ENCODE measurements around the gene HOXA9.

Gene HOXA9

DNA sequence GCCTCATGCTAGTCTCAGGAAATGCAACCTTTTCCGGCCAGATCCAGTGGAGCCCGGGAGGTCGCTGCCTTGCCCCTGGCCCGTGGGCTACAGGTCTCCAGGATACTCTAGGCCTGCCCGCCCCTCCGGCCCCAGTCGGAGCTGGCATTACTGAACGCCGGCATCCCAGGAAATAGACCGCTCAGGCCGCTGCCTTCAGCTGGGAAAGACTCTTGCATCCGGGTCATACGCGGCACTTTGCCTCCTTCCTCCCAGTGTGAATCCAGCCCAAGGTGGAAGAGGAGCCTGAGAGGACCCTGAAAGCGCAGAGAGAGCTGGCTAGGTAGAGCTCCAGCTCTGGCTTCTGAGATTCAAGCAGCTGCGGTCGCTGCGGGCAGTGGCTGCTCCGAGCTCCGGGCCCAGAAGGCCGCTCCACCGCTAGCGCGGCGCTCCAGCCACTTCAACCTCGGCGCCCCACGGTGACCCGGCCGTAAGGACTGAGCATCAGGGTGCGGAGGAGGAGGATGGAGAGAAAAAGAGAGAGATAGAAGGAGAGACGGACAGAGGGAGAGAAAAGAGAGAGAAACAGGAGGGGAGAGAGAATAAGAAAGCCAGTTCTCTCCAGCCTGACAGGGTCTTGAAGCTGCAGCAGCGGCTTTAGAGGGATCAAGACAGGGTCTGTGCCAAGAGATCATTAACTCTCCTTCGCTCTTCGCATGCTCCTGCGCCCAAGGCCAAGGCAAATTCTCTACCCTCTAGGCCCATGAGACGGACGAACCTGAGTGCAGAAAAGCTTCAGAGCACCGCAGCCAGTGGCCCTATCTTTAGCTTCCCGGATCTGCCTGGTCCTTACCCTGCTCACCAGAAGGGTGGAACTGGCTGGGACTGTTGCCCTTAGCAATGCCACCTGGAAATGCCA is 10.5 kb upstream of the HOXA9 start:
- no peak for DNase-seq

- DNase-seq, result no peak
Observed at GRCh38 chr7:27174874-27175625, 9.7 kb upstream of the HOXA9 start.

- DNase-seq, result no peak
Observed at GRCh38 chr7:27173956-27174873, 8.9 kb upstream of the HOXA9 start, which contains the start of gene HOXA10. Gene HOXA10, minus strand, starts transcription at chr7:27174320. Its CDS starts 14 bp downstream, at chr7:27174306.

- peak; percentile 51 for DNase-seq
Observed at GRCh38 chr7:27173511-27173955, 8.2 kb upstream of the HOXA9 start.

- peak; percentile 57 for DNase-seq
Observed at GRCh38 chr7:27172823-27173510, 7.6 kb upstream of the HOXA9 start.

- no peak for DNase-seq
Observed at GRCh38 chr7:27172315-27172774, 7.0 kb upstream of the HOXA9 start.

GRCh38 chr7:27171637-27172314 is 6.4 kb upstream of the HOXA9 start:
- DNase-seq, result peak; percentile 53

DNA sequence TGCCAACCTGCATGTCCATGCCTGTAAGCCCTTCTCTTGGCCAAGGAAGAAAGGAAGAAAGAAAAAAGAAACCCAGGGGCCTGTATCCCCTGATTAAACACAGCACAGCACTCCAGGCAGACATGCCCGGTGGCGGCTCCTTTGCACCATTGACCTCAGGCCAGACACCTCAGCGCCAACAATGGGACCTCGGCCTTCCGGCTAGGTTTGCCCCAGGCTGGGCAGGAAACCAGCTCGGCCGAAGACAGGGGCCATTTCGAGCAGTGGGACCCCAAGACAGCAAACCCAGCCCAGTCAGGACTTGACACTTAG is 5.9 kb upstream of the HOXA9 start:
- DNase-seq, result peak; percentile 53

DNA sequence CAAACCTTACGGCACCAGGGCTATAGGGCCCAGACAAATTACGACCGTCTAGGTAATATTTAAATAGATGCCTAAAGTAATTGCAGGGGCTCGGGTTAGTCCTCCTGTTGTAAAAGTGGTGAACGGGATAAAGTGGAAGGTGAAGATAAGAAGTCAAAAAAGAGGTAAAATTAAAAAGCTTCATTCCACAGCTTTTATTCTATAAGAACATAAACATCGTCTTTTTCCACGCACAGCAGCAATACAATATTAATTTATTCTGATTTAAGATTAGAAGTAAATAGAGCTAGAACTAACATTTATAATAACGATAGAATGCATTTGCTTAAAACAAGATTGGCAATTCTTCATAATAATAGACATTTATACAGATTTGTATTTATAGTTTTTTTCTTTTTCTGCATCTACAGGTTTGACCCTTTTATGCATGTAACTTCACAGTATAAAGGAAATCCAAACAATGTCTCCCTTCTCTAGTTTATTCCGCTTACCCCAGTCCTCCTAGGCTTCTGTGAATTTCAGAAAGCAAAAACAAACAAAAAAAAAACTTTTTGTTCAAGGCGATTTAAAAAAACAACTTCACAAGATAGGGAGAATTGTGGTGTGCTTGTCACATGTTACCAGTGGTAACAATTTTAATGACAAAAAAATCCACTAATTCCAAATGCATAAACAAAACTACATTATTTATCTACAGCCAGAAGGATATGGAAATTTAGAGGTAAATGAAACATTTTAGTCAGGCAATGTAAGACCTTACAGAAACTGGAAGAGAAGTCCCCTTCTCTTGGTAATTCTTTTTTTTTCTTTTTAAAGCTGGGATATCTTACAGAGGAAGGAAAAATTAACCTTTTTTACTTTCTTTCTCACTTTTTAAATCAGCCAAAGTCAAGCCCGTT is 5.3 kb upstream of the HOXA9 start:
- DNase-seq, result no peak

GRCh38 chr7:27169658-27170425 is 4.5 kb upstream of the HOXA9 start:
- DNase-seq, result peak; percentile 56

DNA sequence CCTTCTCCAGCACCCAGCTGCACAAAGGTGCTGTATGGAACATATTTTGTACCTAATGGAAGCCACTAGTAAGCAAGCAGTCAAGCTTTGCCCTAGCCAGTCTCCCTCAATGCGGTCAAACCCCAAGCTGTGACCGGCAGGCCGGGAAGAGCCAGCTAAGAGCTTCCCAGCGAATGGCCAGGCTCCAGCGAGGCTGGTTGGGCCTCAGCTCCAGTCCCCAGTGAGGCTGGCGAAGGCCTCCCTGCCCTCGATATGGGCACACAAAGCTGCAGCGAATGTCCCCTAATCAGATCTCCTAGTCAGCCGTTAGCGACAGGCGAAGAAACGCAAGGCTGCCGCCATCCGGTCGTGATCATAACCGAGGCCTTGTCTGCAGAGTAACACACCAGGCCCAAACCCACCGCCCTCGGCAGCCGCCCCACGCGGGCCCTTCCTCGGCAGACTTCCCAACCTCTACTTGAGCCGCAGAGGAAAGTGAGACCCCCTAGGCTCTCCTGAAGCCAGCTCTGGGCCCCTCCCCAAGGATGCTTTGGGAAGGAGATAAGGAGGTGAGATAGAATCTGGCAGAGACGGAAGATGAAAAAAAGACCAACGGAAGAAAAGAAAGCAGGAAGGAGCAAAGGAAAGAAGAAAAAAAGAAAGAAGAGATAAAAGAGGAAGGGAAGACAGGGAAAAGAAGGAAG is 3.1 kb upstream of the HOXA9 start:
- peak; percentile 70 for DNase-seq

DNA sequence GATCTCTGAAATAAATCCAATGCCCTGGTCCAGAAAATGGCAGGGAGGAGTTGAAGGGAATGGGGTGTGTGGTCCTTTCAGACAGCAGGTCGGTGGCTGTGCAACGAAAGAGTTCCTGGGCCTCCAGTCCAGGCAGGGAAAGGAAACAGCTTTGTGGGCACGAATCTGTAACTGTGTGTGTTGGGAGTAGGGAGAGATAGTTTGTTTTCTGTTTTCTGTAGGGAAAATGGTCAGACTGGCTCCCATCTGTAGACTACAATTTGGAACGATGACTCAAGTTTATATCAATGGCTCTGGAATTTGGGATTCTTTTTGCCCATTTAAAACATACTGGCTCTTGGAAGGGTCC is 2.6 kb upstream of the HOXA9 start:
- no peak for DNase-seq

GRCh38 chr7:27166531-27167505 is 1.5 kb upstream of the HOXA9 start:
- no peak for DNase-seq

DNA sequence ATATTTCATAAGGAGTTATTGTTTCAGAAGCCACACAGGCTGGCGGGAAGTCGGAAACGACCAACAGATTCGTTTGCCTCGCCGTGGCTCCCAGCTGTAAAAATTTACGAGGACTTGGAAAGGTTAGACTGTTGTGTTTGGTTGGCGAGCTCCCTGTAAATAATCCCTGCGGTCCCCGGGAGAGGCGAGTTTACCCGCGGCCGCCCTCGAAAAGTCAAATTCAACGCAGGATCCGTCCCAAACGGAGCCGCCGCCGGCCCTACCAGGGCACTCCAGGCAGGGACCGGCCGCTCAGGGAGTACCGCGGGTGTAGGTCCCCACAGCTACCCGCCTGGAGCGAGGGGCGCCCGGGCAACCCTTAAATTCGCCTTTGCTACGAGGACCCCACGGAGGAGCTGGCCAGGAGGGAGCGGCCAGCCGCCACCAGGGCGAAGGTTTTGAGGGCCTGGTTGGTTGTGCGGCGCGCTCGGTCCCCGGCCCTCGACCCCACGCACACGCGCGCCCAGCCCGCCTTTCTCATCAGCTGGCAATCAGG is 726 bp upstream of the HOXA9 start:
- no peak for DNase-seq

DNA sequence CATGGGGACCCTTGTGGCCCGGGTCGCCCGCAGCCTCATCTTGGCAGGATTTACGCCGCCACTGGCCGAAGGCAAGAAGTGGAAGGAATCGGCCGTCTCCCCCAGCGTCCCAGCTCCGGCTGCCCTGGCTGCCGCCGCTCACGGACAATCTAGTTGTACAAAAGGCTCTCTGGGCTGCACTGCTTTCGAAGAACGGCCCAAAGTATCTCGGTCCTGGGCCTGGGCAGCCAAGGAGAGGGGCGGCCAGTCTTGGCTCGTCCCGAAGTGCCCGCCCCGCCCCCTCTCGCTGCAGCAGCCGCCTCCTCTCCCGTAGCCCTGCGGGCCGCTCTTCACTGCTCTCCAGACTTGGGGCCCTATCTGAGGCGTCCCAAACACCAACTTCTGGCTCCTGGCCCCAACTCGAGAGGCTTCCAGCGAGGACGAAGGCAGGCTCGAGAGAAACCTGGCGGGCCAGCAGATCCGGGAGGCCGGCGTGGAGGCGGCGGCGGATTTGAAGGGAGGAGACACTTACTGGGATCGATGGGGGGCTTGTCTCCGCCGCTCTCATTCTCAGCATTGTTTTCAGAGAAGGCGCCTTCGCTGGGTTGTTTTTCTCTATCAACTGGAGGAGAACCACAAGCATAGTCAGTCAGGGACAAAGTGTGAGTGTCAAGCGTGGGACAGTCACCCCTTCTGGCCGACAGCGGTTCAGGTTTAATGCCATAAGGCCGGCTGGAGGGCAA is 809 bp downstream of the HOXA9 start:
- DNase-seq, result peak; percentile 21

DNA sequence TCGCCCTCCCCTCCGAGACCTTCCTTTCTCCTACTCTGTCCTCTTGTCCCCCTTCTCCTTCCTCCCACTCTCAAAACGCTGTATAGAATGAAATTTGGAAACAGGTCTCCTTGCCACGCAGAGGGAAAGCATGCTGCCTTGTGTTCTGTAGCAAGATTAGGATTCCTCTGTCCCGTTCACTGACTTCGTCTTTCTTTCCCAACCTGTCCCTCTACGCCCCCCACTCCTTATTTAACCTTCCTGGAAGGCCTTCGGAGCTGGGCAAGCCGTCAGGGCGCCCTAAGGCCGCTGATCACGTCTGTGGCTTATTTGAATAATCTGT is 1.3 kb downstream of the HOXA9 start:
- no peak for DNase-seq

Measured in NK-92 treated with Interleukin-12 subunit alpha and Interleukin-12 subunit beta, amount 100 ng/mL, for 24 hours (cell line).